Activated naive CD4-positive, alpha-beta T cell treated with anti-CD3 and anti-CD28 coated beads, Interleukin-2, amount 50 U/mL, for 72 hours (primary cell): Measurements from ENCODE around the gene IGFBP3. TPM values are rescaled to one million over a fixed set of nuclear protein-coding genes. Genes with fewer than 3 reads are reported as not detected.

Source experiments
- ATAC-seq, 2 donors: fragments of 150-1000 bp; cut with Tn5 transposase; 2 replicates each; pipeline ENCODE4 v1.10.0; 2021; ENCODE audit warnings: mild to moderate bottlenecking in 2 of 2, moderate library complexity in 2 of 2
- DNase-seq, 2 donors: peaks; one replicate each; pipeline ENCODE4 v3.0.0; 2021 to 2022; ENCODE audit warnings: low spot score in 2 of 2
- H3K27ac Mint-ChIP-seq, 2 donors: one replicate each; pipeline ENCODE4 v1.8.0; 2022; ENCODE audit warnings: mild to moderate bottlenecking in 2 of 2, mixed read lengths in 2 of 2
- H3K36me3 Mint-ChIP-seq, 2 donors: one replicate each; pipeline ENCODE4 v1.8.0; 2022; ENCODE audit warnings: mixed read lengths in 2 of 2
- H3K9me3 Mint-ChIP-seq, 2 donors: one replicate each; pipeline ENCODE4 v1.8.0; 2022; ENCODE audit warnings: mixed read lengths in 2 of 2
- total RNA-seq, 2 donors: library from RNA; stranded (reverse); gene quantifications; one replicate each; pipeline ENCODE4 v1.2.3, GENCODE V29; 2022

Gene IGFBP3
- total RNA-seq, 2 donors from 2014 or later: 0.31 TPM; not detected in 1

DNA sequence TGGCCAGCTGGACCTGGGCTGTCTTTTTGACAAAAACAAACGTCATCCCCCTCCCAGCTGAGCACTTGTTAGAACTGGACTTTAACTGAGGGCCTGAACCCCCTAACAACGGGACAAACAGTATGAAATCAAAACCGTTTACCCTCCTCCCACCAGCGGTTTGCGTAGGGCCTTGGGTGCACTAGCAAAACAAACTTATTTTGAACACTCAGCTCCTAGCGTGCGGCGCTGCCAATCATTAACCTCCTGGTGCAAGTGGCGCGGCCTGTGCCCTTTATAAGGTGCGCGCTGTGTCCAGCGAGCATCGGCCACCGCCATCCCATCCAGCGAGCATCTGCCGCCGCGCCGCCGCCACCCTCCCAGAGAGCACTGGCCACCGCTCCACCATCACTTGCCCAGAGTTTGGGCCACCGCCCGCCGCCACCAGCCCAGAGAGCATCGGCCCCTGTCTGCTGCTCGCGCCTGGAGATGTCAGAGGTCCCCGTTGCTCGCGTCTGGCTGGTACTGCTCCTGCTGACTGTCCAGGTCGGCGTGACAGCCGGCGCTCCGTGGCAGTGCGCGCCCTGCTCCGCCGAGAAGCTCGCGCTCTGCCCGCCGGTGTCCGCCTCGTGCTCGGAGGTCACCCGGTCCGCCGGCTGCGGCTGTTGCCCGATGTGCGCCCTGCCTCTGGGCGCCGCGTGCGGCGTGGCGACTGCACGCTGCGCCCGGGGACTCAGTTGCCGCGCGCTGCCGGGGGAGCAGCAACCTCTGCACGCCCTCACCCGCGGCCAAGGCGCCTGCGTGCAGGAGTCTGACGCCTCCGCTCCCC, 32.7 kb downstream of the IGFBP3 start, which contains the start of gene IGFBP1:
IGFBP1 (plus strand) TSS at position 304 of the 808 bp plus-strand sequence; CDS start at position 469, 165 bp downstream.
- Mint-ChIP-seq H3K9me3 (no peaks in the 10 kb centered on the region), H3K27ac (no peak within 1 kb of the TSS), H3K36me3 (no peaks in the 10 kb centered on the region)
- peak in 1 of 2 donors; percentile 58 for ATAC-seq
- peak in 1 of 2 donors; percentile 7 for DNase-seq

DNA sequence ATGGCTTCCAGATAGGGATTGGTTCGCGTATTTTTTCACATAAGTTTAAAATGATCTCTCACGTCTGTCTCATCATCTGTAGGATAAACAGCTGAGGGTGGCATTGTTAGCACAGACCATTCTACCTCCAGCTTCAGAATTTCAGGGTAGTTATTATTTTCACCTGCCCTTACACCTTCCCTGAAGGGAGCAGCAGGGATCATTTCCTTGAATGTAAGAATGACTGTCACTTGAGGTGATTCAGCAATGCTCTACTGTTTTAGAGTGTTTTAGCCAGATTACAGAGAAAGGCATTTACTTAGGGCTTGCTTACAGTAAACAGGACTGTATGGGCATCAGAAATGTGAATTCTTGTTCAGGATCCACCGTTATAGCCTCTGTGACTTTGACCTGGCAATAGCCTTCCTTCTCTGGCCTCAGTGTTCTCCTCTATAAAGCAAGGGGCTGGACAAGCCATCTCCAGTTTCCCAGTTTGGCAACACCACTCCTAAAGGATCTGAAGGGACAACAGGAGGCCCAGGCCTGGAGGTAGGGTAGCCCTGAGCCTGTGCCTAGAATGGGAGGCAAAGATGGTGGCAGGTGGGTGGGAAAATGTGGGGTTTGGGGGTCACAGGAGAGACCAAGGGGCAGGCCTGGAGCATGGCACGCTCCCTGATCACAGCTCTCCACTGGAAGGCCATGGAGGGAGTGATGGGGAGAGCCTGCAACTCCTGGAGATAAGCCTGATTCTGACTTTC, 34.0 kb downstream of the IGFBP3 start:
- no peak overlapping the region for H3K27ac Mint-ChIP-seq
- ATAC-seq: no peak
- H3K9me3 Mint-ChIP-seq: no peaks in the 10 kb centered on the region
- H3K36me3 Mint-ChIP-seq: no peaks in the 10 kb centered on the region
- DNase-seq: no peak

DNA sequence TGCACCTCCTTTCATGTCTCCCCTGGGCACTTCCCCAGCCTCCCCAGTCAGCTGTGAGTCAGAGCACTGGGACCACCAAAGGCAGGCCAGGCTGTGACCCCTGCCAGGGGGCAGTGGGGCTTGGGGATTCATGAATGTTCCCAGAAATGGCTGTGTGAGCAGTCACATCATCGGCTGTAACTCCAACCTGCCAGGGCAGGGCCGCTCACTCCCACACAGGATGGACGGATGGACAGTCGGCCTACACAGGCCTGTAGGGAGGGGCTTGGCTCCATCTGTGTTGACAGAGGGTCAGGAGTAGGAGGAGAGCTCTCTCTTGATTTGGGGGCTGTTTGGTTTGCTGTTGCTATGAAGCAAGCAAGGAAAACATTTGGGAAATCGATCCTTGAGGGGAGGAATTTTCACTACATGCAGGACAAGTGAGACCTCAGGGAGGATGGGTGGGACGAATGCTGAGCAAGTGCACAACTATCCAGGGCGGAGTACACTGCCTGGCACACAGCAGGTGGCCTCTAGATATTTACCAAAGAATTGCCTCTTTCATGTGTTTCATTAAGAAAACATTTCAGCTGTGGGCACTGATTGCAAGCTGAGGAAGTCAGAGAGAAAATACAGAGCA, 35.7 kb downstream of the IGFBP3 start:
- DNase-seq (no peak), ATAC-seq (no peak)
- Mint-ChIP-seq H3K36me3 (no peaks in the 10 kb centered on the region), H3K9me3 (no peaks in the 10 kb centered on the region), H3K27ac (no peak overlapping the region)

DNA sequence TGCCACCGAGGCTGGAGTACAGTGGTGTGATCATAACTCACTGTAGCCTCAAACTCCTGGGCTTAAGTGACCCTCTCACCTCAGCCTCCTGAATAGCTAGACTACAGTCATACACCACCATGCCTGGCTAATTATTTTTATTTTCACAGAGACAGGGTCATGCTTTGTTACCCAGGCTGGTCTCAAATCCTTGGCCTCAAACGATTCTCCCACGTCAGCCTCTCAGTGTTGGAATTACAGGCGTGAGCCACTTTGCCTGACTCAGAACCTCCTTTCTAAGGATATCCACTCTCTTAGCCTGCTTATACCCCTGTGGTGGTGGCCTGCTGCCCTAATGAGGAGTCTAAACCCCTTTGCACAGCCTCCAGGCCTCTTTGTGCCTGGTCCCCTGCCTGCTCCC, 36.9 kb downstream of the IGFBP3 start:
- H3K27ac Mint-ChIP-seq: no peak overlapping the region
- ATAC-seq (no peak), DNase-seq (no peak)
- peaks cover 0 to 2% of the 10 kb centered on the region in 2 donors for H3K9me3 Mint-ChIP-seq
- H3K36me3 Mint-ChIP-seq: no peaks in the 10 kb centered on the region

DNA sequence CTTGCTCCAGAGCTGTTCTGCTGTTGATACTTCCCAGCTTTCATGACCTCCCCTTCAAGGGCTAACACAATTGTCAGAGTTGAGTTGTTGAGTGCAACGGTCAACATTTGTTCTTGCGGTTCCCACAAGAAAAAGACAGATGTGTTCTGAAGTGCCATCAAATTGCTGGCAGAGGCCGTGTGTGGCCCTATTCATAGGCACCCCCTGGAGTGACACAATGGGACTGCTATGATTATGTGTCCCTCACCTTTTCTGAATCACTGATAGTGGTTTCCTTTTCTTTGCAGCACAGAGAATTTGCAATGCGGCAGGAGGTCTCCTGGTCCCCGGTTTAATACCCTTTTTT, 38.6 kb downstream of the IGFBP3 start:
- no peak for ATAC-seq
- H3K36me3 Mint-ChIP-seq: no peaks in the 10 kb centered on the region

DNA sequence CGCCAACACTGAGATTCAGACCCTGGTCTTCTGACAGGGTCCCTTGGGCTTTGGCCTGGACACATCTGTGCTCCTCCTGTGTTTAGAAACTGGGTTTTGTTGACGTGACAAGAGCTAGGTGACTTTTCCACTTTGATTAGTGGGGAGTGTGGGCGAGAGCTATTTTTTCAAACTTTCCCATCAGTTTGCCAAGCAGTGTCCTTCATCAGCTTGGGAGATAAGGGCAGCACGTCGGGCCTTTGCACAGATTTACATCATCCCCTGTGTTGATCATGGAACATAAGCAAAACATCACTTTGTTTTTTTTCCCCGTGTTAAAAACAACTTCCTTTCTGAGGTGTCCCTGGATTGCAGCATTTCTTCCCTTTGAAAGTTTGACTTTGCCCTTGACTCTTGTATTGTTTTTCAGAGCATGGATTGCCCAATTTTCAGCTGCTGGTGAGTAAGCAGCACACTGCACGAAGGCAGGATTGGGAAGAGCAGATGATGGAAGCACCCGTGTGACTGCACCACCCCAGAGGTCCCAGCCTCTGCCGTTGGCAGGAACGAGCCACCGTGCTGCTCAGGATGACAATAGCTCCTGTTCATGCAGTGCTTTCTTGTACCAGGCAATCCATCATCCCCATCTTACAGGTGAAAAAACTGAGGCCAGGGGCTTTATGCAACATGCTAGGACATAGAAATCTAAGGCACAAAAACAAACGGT, 39.2 kb downstream of the IGFBP3 start:
- peaks cover 5 to 10% of the 10 kb centered on the region in 2 donors for H3K9me3 Mint-ChIP-seq
- peaks cover 4% of the 10 kb centered on the region in 2 donors for H3K36me3 Mint-ChIP-seq
- no peak for ATAC-seq
- DNase-seq: no peak
- no peak overlapping the region for H3K27ac Mint-ChIP-seq

More for the DNA sequence above, 38.6 kb downstream of the IGFBP3 start:
- no peak for DNase-seq
- H3K27ac Mint-ChIP-seq: no peak overlapping the region
- peaks cover 0 to 6% of the 10 kb centered on the region in 2 donors for H3K9me3 Mint-ChIP-seq

DNA sequence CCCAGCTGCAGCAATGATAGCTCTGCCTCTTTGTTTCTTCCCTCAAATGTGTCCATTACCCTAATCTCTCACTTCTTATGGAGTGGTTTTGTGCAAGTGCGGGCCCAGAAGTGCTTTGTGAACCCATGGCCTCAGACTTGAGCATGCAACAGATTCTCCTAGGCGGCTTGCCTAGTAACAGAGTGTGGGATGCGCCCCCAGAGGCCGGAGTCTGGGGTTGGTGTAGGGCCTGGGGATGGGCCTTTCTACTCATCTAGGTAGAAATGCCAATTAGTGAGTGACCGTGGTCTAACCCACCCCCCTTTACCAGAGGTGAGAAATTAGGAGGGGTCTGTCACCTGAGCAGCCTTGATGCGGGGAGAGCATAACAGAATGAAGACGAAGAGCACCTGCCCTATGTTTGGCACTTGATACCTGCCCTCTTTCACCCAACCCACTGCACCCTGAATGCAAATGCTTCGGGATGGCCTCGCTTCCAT, 39.8 kb downstream of the IGFBP3 start:
- H3K27ac Mint-ChIP-seq: no peak overlapping the region
- DNase-seq: no peak
- peaks cover 4% of the 10 kb centered on the region in 2 donors for H3K36me3 Mint-ChIP-seq
- peaks cover 6 to 10% of the 10 kb centered on the region in 2 donors for H3K9me3 Mint-ChIP-seq
- no peak for ATAC-seq

DNA sequence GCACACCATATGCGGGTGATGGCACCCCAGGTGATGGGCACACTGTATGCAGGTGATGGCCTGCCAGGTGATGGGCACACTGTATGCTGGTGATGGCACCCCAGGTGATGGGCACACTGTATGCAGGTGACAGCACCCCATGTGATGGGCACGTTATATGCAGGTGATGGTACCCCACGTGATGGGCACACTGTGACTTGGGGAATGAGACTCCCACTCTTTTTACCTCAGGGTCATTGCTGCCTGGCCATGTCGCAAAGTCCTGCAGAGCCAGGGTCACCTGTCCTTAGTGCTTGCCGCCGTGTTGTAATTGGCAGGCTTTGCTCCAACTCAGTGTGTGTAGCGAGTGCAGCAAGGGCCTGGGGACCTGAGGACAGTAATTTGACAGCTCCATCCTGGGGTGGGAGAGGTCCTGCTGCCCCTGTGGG, 40.6 kb downstream of the IGFBP3 start:
- Mint-ChIP-seq H3K9me3 (peaks cover 6 to 10% of the 10 kb centered on the region in 2 donors), H3K36me3 (peaks cover 4% of the 10 kb centered on the region in 2 donors), H3K27ac (no peak overlapping the region)
- ATAC-seq: no peak
- DNase-seq: no peak

DNA sequence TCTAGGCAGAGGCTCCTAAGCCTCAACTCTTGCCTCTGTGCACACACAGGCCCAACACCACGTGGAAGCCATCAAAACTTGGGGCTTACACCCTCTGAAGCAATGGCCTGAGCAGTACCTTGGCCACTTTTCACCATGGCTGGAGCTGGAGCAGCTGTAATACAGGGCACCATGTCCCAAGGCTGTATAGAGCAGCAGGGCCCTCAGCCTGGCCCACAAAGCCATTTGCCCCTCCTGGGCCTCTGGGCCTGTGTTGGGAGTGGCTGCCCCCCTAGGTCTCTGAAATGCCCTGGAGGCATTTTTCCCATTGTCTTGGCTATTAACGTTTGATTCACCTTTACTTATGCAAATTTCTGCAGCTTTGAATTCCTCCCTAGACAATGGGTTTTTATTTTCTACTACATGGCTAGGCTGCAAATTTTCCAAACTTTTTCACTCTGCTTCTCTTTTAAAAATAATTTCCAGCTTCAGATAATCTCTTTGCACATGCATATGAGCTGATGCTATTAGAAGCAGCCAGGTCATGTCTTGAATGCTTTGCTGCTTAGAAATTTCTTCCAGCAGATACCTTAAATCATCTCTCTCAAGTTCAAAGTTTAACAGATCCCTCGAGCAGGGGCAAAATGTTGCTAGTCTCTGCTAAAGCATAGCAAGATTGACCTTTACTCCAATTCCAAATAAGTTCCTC, 42.5 kb downstream of the IGFBP3 start:
- peaks cover 4% of the 10 kb centered on the region in 2 donors for H3K36me3 Mint-ChIP-seq
- no peak overlapping the region for H3K27ac Mint-ChIP-seq
- ATAC-seq (no peak), DNase-seq (no peak)
- peaks cover 6 to 10% of the 10 kb centered on the region in 2 donors for H3K9me3 Mint-ChIP-seq

DNA sequence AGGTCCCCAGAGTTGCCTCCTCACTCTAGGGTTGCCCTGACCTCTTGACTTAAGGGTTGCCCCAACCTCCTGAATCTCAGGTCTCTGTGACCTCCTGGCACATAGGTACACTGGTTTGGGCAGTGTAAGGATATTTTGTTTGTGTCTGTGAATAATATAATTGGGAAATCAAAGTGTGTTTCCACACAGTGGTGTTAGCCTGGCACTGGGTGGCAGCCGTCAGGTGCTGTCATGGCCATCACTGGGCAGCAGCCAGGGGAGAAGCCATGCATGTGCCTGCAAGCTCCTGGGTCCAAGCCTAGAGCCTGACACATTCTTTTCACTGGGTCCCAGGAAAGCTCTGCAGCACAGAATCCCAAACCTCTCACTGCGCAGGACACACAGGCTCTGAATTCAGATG, 44.6 kb downstream of the IGFBP3 start:
- peaks cover 6 to 10% of the 10 kb centered on the region in 2 donors for H3K9me3 Mint-ChIP-seq
- ATAC-seq (no peak), DNase-seq (no peak)
- H3K27ac Mint-ChIP-seq: no peak overlapping the region
- peaks cover 4% of the 10 kb centered on the region in 2 donors for H3K36me3 Mint-ChIP-seq

DNA sequence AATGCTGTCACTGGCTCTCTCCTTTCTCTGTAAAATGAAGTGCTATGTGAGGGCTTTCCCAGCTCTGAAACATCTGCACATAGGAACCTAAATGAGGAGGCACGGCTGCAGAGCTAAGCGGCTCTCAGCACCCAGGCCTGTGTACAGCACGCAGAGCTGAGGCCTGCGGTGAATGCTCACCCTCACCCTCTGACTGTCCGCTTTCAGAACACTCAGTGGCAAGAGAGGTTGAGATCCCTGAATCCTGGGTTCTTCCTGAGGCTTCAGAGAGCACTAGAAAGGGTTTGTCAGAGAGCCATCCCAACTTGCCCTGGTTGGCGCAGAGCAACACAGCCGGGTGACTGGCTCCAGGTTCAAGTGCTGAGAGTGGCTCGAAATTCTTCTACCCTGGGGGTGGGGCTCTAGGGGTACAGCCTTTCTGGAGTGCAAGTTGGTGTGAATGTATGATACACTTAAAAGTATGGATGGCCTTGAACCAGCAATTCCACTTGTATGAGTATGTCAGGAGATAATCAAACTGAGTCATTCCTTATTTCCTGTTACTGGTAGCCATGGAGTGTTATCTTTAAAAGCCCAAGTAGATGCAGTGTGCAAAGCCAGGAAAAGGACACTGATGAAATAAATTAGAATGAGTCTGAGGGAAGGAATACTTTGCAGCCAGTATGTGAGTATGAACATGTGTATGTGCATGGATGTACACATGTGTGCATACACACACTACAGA, 46.5 kb downstream of the IGFBP3 start:
- DNase-seq (no peak), ATAC-seq (no peak)
- no peak overlapping the region for H3K27ac Mint-ChIP-seq
- H3K9me3 Mint-ChIP-seq: peaks cover 6 to 10% of the 10 kb centered on the region in 2 donors
- peaks cover 4% of the 10 kb centered on the region in 2 donors for H3K36me3 Mint-ChIP-seq

DNA sequence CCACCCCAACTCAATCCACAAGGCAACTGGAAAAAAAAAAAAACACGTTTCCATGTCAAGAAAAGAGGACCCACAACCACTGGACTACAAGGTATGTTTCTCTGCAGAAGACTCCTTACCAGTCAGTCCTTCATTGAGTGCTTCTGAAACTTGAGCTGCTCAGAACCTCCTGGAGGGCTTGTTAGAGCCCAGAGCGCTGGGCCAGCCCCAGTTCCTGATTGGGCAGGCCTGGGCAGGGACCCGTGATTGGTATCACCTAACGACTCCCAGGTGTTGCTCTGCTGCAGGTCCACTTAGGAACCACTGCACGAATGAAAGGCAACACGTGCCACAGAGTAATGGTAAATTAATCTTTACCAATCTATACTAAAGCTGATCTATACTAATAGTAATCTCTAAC, 47.7 kb downstream of the IGFBP3 start:
- peaks cover 4% of the 10 kb centered on the region in 2 donors for H3K36me3 Mint-ChIP-seq
- no peak for ATAC-seq

DNA sequence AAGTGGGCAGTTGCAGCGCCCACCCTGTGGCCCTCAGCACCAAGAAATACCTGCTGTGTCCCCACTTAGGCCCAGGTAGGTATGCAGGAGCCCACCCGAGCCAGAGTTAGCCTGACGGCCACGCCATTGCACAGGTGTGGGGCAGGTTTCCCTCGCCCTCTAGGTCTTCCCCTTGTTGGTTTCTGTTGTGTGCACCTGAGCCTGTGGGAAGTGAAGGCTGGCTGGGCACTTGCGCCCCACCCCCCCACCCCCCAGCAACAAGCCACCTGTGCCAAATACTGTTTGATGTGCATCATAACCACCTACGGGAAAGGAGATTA, 48.1 kb downstream of the IGFBP3 start, which contains the start of gene CCDC201:
CCDC201 (minus strand) TSS at position 48 of the 320 bp plus-strand sequence. CDS start 75 bp downstream, outside the sequence.
- no peak for DNase-seq
- ATAC-seq: no peak
- Mint-ChIP-seq H3K36me3 (peaks cover 4% of the 10 kb centered on the region in 2 donors), H3K27ac (no peak within 1 kb of the TSS), H3K9me3 (peaks cover 4 to 6% of the 10 kb centered on the region in 2 donors)

More for the DNA sequence above, 47.7 kb downstream of the IGFBP3 start:
- Mint-ChIP-seq H3K9me3 (peaks cover 4 to 6% of the 10 kb centered on the region in 2 donors), H3K27ac (no peak overlapping the region)
- DNase-seq: no peak

DNA sequence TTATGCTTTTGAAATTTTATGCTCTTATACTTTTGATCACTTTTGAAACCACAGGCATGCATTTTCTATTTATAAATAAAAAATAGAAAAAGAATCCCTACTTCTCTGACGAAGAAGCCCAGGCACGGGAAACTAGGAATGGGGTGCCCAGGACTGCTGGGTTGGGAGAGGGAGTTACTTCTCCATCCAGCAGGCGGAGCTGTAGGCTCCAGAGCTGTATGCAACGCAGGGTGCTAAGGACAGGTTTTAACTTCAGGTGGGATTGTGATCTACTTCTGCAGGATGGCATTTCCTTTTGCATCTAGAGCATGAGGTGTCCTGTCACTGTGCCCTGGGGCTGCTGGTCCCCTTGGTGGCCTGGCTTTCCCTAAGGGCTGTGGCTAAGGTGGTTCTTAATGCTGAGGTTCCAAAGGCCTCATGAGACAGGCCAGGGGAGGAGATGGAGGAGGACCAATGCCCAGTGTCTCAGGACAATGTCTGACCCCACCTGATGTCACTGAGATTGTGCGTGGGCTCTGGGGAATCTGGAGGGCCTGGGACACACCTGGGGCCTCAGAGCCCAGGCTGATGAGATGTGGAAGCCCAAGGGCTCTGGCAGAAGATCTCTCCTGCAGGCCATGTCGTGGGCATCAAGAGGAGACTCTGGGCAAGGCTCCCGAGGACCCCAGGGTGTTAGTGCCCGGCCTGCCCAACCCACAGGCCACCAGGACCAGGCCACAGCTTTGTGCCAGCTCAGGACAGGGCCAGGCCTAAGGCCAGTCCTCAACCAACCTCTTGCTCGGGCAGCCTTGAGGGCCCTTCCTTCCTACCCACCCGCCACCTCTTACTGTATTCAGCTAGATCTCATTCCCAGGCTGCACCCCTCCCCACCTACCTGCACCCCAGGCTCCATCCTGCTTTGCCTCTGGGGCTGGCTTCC, 48.7 kb downstream of the IGFBP3 start:
- ATAC-seq: no peak
- Mint-ChIP-seq H3K36me3 (peaks cover 4% of the 10 kb centered on the region in 2 donors), H3K27ac (no peak overlapping the region), H3K9me3 (peaks cover 4 to 5% of the 10 kb centered on the region in 2 donors)
- no peak for DNase-seq
